Astrocyte (in vitro differentiated cells and primary cell): ENCODE results near the gene P2RY8. TPM values are rescaled to one million over a fixed set of nuclear protein-coding genes. Genes with fewer than 3 reads are reported as not detected.
A peak's percentile ranks its signal among the peaks of the same experiment; 100 is the strongest.

Experiments used
- DNase-seq: peaks from one replicate; pipeline ENCODE4 v3.0.0-alpha.2; 2010; ENCODE audit warnings: low read depth
- FAIRE-seq: peaks from 2 replicates; lab custom pipeline; 2011; peaks lifted over from hg19 to GRCh38; lab: Jason Lieb, UNC
- H2AFZ ChIP-seq: 2 replicates; pipeline ENCODE4 v1.6.0; 2012; ENCODE audit warnings: low read depth, low read length, inconsistent platforms
- H3K27ac ChIP-seq: 2 replicates; pipeline ENCODE4 v1.5.1; 2011; ENCODE audit warnings: low read depth, low read length, inconsistent platforms
- H3K27me3 ChIP-seq: 2 replicates; pipeline ENCODE4 v1.6.0; 2011; ENCODE audit warnings: low read length, inconsistent platforms; ENCODE audit not compliant: insufficient read depth
- H3K36me3 ChIP-seq: 2 replicates; pipeline ENCODE4 v1.5.1; 2011; ENCODE audit warnings: low read length, inconsistent platforms; ENCODE audit not compliant: insufficient read depth
- H3K4me1 ChIP-seq: 2 replicates; pipeline ENCODE4 v1.5.1; 2011; ENCODE audit warnings: low read length, inconsistent platforms; ENCODE audit not compliant: insufficient read depth
- H3K4me2 ChIP-seq: 2 replicates; pipeline ENCODE4 v1.6.0; 2012; ENCODE audit warnings: low read length, inconsistent platforms
- H3K4me3 ChIP-seq: 2 replicates; pipeline ENCODE4 v1.5.1; 2011; ENCODE audit warnings: low read depth, mild to moderate bottlenecking, low read length, inconsistent platforms; ENCODE audit not compliant: insufficient read depth
- H3K79me2 ChIP-seq: 2 replicates; pipeline ENCODE4 v1.6.0; 2012; ENCODE audit warnings: mild to moderate bottlenecking, low read length, inconsistent platforms; ENCODE audit not compliant: insufficient read depth
- H3K9ac ChIP-seq: 2 replicates; pipeline ENCODE4 v1.6.0; 2012; ENCODE audit warnings: mild to moderate bottlenecking, low read length, inconsistent platforms
- H3K9me3 ChIP-seq: 2 replicates; pipeline ENCODE4 v1.5.1; 2012; ENCODE audit warnings: low read depth, mild to moderate bottlenecking, low read length, inconsistent platforms; ENCODE audit not compliant: insufficient read depth
- H4K20me1 ChIP-seq: 2 replicates; pipeline ENCODE4 v1.6.0; 2012; ENCODE audit warnings: low read length, inconsistent platforms; ENCODE audit not compliant: insufficient read depth
- H3K27ac Mint-ChIP-seq: one replicate; pipeline ENCODE4 v1.8.0; 2021; ENCODE audit warnings: mild to moderate bottlenecking, mixed read lengths; ENCODE audit not compliant: unreplicated experiment
- H3K27me3 Mint-ChIP-seq: one replicate; pipeline ENCODE4 v1.8.0; 2021; ENCODE audit warnings: low read depth, mixed read lengths; ENCODE audit not compliant: unreplicated experiment
- H3K36me3 Mint-ChIP-seq: one replicate; pipeline ENCODE4 v1.8.0; 2021; ENCODE audit warnings: low read depth, mixed read lengths; ENCODE audit not compliant: unreplicated experiment
- H3K4me1 Mint-ChIP-seq: one replicate; pipeline ENCODE4 v1.8.0; 2021; ENCODE audit warnings: low read depth, mixed read lengths; ENCODE audit not compliant: unreplicated experiment
- H3K4me3 Mint-ChIP-seq: one replicate; pipeline ENCODE4 v1.8.0; 2021; ENCODE audit warnings: mild to moderate bottlenecking, moderate library complexity, mixed read lengths; ENCODE audit not compliant: unreplicated experiment
- H3K9me3 Mint-ChIP-seq: one replicate; pipeline ENCODE4 v1.8.0; 2021; ENCODE audit warnings: mild to moderate bottlenecking, mixed read lengths; ENCODE audit not compliant: unreplicated experiment
- EZH2 ChIP-seq: IDR thresholded peaks from 2 replicates; pipeline ENCODE4 v1.6.1; 2012; ENCODE audit warnings: mild to moderate bottlenecking, low read length, inconsistent platforms; ENCODE audit not compliant: insufficient read depth
- total RNA-seq: library from RNA; stranded (reverse); gene quantifications from 2 replicates; pipeline ENCODE4 v1.2.1, GENCODE V29; 2021
- TF ChIP-seq, protein P1 (sequence below): IDR thresholded peaks from 2 replicates; pipeline ENCODE4 v1.5.1; 2011; ENCODE audit warnings: low read depth, mild to moderate bottlenecking, inconsistent platforms, low read length, moderate library complexity; ENCODE audit not compliant: insufficient read depth

The P2RY8 gene
- total RNA-seq, 1 donor from 2014 or later: not detected

- no peaks in the 10 kb centered on the region for H3K4me1 ChIP-seq
- H3K79me2 ChIP-seq: peaks cover 54% of the 10 kb centered on the region
- H3K9me3 Mint-ChIP-seq: peaks cover 20% of the 10 kb centered on the region
- no peak overlapping the region for H2AFZ ChIP-seq
- DNase-seq: no peak
- no peaks in the 10 kb centered on the region for H3K9me3 ChIP-seq
- TF ChIP-seq, protein P1, sequence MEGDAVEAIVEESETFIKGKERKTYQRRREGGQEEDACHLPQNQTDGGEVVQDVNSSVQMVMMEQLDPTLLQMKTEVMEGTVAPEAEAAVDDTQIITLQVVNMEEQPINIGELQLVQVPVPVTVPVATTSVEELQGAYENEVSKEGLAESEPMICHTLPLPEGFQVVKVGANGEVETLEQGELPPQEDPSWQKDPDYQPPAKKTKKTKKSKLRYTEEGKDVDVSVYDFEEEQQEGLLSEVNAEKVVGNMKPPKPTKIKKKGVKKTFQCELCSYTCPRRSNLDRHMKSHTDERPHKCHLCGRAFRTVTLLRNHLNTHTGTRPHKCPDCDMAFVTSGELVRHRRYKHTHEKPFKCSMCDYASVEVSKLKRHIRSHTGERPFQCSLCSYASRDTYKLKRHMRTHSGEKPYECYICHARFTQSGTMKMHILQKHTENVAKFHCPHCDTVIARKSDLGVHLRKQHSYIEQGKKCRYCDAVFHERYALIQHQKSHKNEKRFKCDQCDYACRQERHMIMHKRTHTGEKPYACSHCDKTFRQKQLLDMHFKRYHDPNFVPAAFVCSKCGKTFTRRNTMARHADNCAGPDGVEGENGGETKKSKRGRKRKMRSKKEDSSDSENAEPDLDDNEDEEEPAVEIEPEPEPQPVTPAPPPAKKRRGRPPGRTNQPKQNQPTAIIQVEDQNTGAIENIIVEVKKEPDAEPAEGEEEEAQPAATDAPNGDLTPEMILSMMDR: no peak
- TF ChIP-seq EZH2: no peak
- H3K4me1 Mint-ChIP-seq: no peaks in the 10 kb centered on the region
- H3K27ac ChIP-seq: no peak overlapping the region
- peak overlapping the region; percentile 94 for H3K9ac ChIP-seq
- peaks cover 13% of the 10 kb centered on the region for H3K36me3 Mint-ChIP-seq
- H3K27me3 Mint-ChIP-seq: no peaks in the 10 kb centered on the region
- H3K4me3 Mint-ChIP-seq: no peak overlapping the region
- no peaks in the 10 kb centered on the region for H3K27me3 ChIP-seq
- no peak overlapping the region for H3K27ac Mint-ChIP-seq
- no peaks in the 10 kb centered on the region for H3K36me3 ChIP-seq
- FAIRE-seq: no peak
- peak overlapping the region; percentile 95 for H3K4me2 ChIP-seq
- no peak overlapping the region for H3K4me3 ChIP-seq
- H4K20me1 ChIP-seq: peaks cover 42% of the 10 kb centered on the region
Observed at GRCh38 chrX:1451251-1451660, 85.7 kb downstream of the P2RY8 start.

DNA sequence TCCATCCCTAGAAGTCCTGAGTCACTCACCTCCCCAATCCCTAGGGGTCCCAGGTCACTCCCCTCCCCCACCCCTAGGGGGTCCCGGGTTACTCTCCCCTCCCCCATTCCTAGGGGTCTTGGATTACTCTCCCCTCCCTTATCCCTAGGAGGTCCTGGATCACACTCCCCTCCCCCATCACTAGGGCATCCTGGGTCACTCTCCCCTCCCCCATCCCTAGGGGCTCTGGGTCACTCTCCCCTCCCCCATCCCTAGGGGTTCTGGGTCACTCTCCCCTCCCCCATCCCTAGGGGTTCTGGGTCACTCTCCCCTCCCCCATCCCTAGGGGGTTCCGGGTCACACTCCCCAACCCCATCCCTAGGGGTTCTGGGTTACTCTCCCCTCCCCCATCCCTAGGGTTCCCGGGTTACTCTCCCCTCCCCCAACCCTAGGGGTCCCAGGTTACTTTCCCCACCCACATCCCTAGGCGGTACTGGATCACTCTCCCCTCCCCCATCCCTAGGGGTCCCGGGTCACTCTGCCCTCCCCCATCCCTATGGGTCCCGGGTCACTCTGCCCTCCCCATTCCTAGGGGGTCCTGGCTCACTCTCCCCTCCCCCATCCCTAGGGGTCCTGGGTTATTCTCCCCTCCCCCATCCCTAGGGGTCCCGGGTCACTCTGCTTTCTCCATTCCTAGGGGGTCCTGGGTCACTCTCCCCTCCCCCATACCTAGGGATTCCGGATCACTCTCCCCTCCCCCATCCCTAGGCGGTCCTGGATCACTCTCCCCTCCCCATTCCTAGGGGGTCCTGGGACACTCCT, 86.4 kb downstream of the P2RY8 start:
- H3K27ac Mint-ChIP-seq: no peak overlapping the region
- no peaks in the 10 kb centered on the region for H3K27me3 Mint-ChIP-seq
- H3K4me2 ChIP-seq: peak overlapping the region; percentile 95
- H3K4me1 ChIP-seq: no peaks in the 10 kb centered on the region
- H2AFZ ChIP-seq: no peak overlapping the region
- H3K36me3 ChIP-seq: no peaks in the 10 kb centered on the region
- no peaks in the 10 kb centered on the region for H3K9me3 ChIP-seq
- no peaks in the 10 kb centered on the region for H3K4me1 Mint-ChIP-seq
- peaks cover 13% of the 10 kb centered on the region for H3K36me3 Mint-ChIP-seq
- TF ChIP-seq, protein P1: no peak
- TF ChIP-seq EZH2: no peak
- H3K4me3 Mint-ChIP-seq: no peak overlapping the region
- no peaks in the 10 kb centered on the region for H3K27me3 ChIP-seq
- H3K9me3 Mint-ChIP-seq: peaks cover 20% of the 10 kb centered on the region
- FAIRE-seq (no peak), DNase-seq (no peak)
- peaks cover 42% of the 10 kb centered on the region for H4K20me1 ChIP-seq
- no peak overlapping the region for H3K9ac ChIP-seq
- H3K79me2 ChIP-seq: peaks cover 54% of the 10 kb centered on the region
- no peak overlapping the region for H3K4me3 ChIP-seq
- H3K27ac ChIP-seq: no peak overlapping the region

- FAIRE-seq (no peak), DNase-seq (no peak)
- H3K4me3 ChIP-seq: no peak overlapping the region
- peaks cover 45% of the 10 kb centered on the region for H4K20me1 ChIP-seq
- no peaks in the 10 kb centered on the region for H3K4me1 Mint-ChIP-seq
- no peak overlapping the region for H3K9ac ChIP-seq
- no peaks in the 10 kb centered on the region for H3K27me3 Mint-ChIP-seq
- no peak overlapping the region for H3K27ac Mint-ChIP-seq
- H3K4me2 ChIP-seq: peak overlapping the region; percentile 25
- H3K4me3 Mint-ChIP-seq: peak overlapping the region; percentile 0
- H3K36me3 Mint-ChIP-seq: peaks cover 16% of the 10 kb centered on the region
- no peaks in the 10 kb centered on the region for H3K27me3 ChIP-seq
- H3K27ac ChIP-seq: no peak overlapping the region
- H3K4me1 ChIP-seq: no peaks in the 10 kb centered on the region
- H3K9me3 Mint-ChIP-seq: peaks cover 23% of the 10 kb centered on the region
- no peaks in the 10 kb centered on the region for H3K9me3 ChIP-seq
- H2AFZ ChIP-seq: no peak overlapping the region
- peaks cover 60% of the 10 kb centered on the region for H3K79me2 ChIP-seq
- TF ChIP-seq, protein P1: no peak
- no peak for TF ChIP-seq EZH2
- no peaks in the 10 kb centered on the region for H3K36me3 ChIP-seq
Observed at GRCh38 chrX:1449823-1450149, 87.2 kb downstream of the P2RY8 start.
